ENCODE measurements around the gene SHROOM2.

DNA sequence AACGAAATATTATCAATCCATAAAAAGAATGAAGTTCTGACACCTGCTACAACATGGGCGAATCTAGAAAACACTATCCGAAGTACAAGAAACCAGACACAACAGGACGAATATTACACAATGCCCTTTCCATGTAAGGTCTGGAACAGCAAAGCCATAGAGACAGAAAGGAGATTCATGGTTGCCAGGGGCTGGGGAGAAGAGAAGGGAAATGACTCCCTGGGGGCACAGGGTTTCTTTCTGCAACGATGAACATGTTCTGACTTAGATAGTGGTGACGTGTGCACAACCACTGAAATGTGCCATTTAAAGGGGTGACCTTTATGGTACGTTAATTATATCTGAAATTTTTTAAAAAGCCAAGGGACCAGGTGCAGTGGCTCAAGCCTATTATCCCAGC lies 48.9 kb upstream of the SHROOM2 start:
- no peak for TF ChIP-seq ESRRG (CRISPR knock-in tag; IDR thresholded peaks at IDR 0.05)
- TF ChIP-seq, protein P1, sequence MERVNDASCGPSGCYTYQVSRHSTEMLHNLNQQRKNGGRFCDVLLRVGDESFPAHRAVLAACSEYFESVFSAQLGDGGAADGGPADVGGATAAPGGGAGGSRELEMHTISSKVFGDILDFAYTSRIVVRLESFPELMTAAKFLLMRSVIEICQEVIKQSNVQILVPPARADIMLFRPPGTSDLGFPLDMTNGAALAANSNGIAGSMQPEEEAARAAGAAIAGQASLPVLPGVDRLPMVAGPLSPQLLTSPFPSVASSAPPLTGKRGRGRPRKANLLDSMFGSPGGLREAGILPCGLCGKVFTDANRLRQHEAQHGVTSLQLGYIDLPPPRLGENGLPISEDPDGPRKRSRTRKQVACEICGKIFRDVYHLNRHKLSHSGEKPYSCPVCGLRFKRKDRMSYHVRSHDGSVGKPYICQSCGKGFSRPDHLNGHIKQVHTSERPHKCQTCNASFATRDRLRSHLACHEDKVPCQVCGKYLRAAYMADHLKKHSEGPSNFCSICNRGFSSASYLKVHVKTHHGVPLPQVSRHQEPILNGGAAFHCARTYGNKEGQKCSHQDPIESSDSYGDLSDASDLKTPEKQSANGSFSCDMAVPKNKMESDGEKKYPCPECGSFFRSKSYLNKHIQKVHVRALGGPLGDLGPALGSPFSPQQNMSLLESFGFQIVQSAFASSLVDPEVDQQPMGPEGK (CRISPR knock-in tag; IDR thresholded peaks at IDR 0.05; ENCODE audit: borderline replicate concordance) = no peak
- TF ChIP-seq ZNF8 (CRISPR knock-in tag; IDR thresholded peaks at IDR 0.05) = no peak
- no peak for TF ChIP-seq OSR1 (CRISPR knock-in tag; IDR thresholded peaks at IDR 0.05)
- TF ChIP-seq RARB (CRISPR knock-in tag; IDR thresholded peaks at IDR 0.05) = no peak
- TF ChIP-seq ZFP30 (CRISPR knock-in tag; IDR thresholded peaks at IDR 0.05) = no peak

Measured in SK-N-SH treated with all-trans-retinoic acid at 6 μM for 48 hours (cell line).